HepG2 (cell line): ENCODE data around the gene PDIA5. TPM values are rescaled to one million over a fixed set of nuclear protein-coding genes. Genes with fewer than 3 reads are reported as not detected.

Source experiments
- ATAC-seq: fragments of 200-7000 bp; cut with Tn5 transposase; 3 replicates; pipeline ENCODE4 v1.9.1; 2020; ENCODE audit warnings: mild to moderate bottlenecking, moderate library complexity
- BruUV-seq: library from RNA; stranded (reverse); fragments of 400-500 nt; replicated peaks from 2 replicates; lab custom pipeline; 2021; lab: Mats Ljungman, UMichigan
- CTCF ChIA-PET: fragments of 300-600 bp; formaldehyde crosslinking; extraction: SDS; loops from one replicate; lab custom pipeline; 2021; ENCODE audit warnings: low total read pairs, inconsistent platforms, low intra/inter-chr PET ratio; lab: Yijun Ruan, JAX
- POLR2A ChIA-PET: fragments of 350-600 bp; sonication (Branson Sonifier 250); formaldehyde crosslinking; loops from one replicate; lab custom pipeline; 2020; ENCODE audit warnings: antibody characterized with exemption, inconsistent platforms; lab: Yijun Ruan, JAX
- DNase-seq: peaks from one replicate; pipeline ENCODE4 v3.0.0-alpha.2; 2015; ENCODE audit warnings: low spot score
- FAIRE-seq: peaks from 3 replicates; lab custom pipeline; 2011; peaks lifted over from hg19 to GRCh38; lab: Jason Lieb, UNC
- H2AFZ ChIP-seq: one replicate; pipeline ENCODE4 v1.6.1; 2011; ENCODE audit warnings: low read length, inconsistent platforms
- H3K27ac ChIP-seq: fragments of 300-600 bp; 3 replicates; pipeline ENCODE4 v1.8.0; 2011; ENCODE audit warnings: mixed run types, mild to moderate bottlenecking, mixed read lengths, low read length, inconsistent platforms; ENCODE audit not compliant: insufficient read depth; ENCODE audit errors: extremely low read length
- H3K27me3 ChIP-seq, 2 experiments: fragments of 200-600 bp in 1 of 2; 2 replicates in 1 of 2; 3 replicates in 1 of 2; pipeline versions ENCODE4 v1.6.0 to v1.8.0; 2011; ENCODE audit warnings: low read length in 2 of 2, mild to moderate bottlenecking in 2 of 2, moderate library complexity in 2 of 2, inconsistent platforms in 1 of 2; ENCODE audit not compliant: insufficient read depth in 2 of 2, control insufficient read depth in 1 of 2
- H3K36me3 ChIP-seq, 2 experiments: fragments of 200-600 bp in 1 of 2; replicated peaks in 1 of 2; 2 replicates in 1 of 2; 3 replicates in 1 of 2; pipeline versions ENCODE4 v1.5.1 to v1.8.0; 2011; ENCODE audit warnings: low read length in 2 of 2, inconsistent platforms in 1 of 2; ENCODE audit not compliant: insufficient read depth in 2 of 2, control insufficient read depth in 1 of 2
- H3K4me1 ChIP-seq: 2 replicates; pipeline ENCODE4 v1.5.1; 2012; ENCODE audit warnings: low read length, inconsistent platforms; ENCODE audit not compliant: insufficient read depth
- H3K4me2 ChIP-seq: 2 replicates; pipeline ENCODE4 v1.6.0; 2011; ENCODE audit warnings: low read depth, low read length, inconsistent platforms
- H3K4me3 ChIP-seq, 3 experiments: fragments of 200-600 bp in 1 of 3; sonication (generic), shearing (Covaris generic) in 1 of 3; replicated peaks in 1 of 3; 2 replicates each; pipeline ENCODE4 v1.5.1; 2011 to 2016; ENCODE audit warnings: low read length in 3 of 3, inconsistent platforms in 2 of 3, low read depth in 2 of 3, mild to moderate bottlenecking in 2 of 3, control low read depth in 1 of 3, mixed read lengths in 1 of 3; ENCODE audit not compliant: insufficient read depth in 1 of 3
- H3K79me2 ChIP-seq: one replicate; pipeline ENCODE4 v1.6.1; 2011; ENCODE audit warnings: low read length, inconsistent platforms; ENCODE audit not compliant: insufficient read depth
- H3K9ac ChIP-seq: 2 replicates; pipeline ENCODE4 v1.6.0; 2011; ENCODE audit warnings: mild to moderate bottlenecking, low read depth, low read length, inconsistent platforms; ENCODE audit not compliant: insufficient read depth
- H3K9me3 ChIP-seq: 2 replicates; pipeline ENCODE4 v1.5.1; 2012; ENCODE audit warnings: mild to moderate bottlenecking, low read length
- H4K20me1 ChIP-seq: 2 replicates; pipeline ENCODE4 v1.6.0; 2011; ENCODE audit warnings: inconsistent platforms, mild to moderate bottlenecking, low read length, moderate library complexity; ENCODE audit not compliant: insufficient read depth
- BHLHE40 ChIP-seq: IDR thresholded peaks from 2 replicates; pipeline ENCODE4 v1.6.1; 2011; ENCODE audit warnings: low read length, improper control_type of control experiment
- JDP2 ChIP-seq: sonication (generic); formaldehyde crosslinking; IDR thresholded peaks from 2 replicates; pipeline ENCODE4 v1.8.1; 2022; ENCODE audit warnings: missing genetic modification reagents, borderline replicate concordance
- NRL ChIP-seq: sonication (generic); formaldehyde crosslinking; IDR thresholded peaks from 2 replicates; pipeline ENCODE4 v1.5.0; 2020; ENCODE audit warnings: missing genetic modification reagents, mild to moderate bottlenecking, moderate library complexity, borderline replicate concordance
- REPIN1 ChIP-seq: sonication (generic); formaldehyde crosslinking; IDR thresholded peaks from 2 replicates; pipeline ENCODE4 v1.8.0; 2022; ENCODE audit warnings: missing genetic modification reagents, low read depth, mild to moderate bottlenecking, borderline replicate concordance
- U2AF1 ChIP-seq: fragments of 200-400 bp; formaldehyde crosslinking; optimal IDR thresholded peaks from 2 replicates; pipeline ENCODE3; 2017; ENCODE audit warnings: mild to moderate bottlenecking, low read depth, low read length
- ZBTB20 ChIP-seq: sonication (generic); formaldehyde crosslinking; IDR thresholded peaks from 2 replicates; pipeline ENCODE4 v1.8.1; 2023; ENCODE audit warnings: missing genetic modification reagents, low read depth, mild to moderate bottlenecking, borderline replicate concordance
- ZBTB25 ChIP-seq: IDR thresholded peaks from 2 replicates; pipeline ENCODE4 v1.6.1; 2018; ENCODE audit warnings: missing genetic modification reagents
- ZFP37 ChIP-seq: sonication (generic); formaldehyde crosslinking; IDR thresholded peaks from 2 replicates; pipeline ENCODE4 v1.4.0; 2020; ENCODE audit warnings: missing genetic modification reagents, borderline replicate concordance
- ZHX2 ChIP-seq, 2 experiments: sonication (generic) in 1 of 2; formaldehyde crosslinking in 1 of 2; IDR thresholded peaks; 2 replicates each; pipeline versions ENCODE4 v1.6.1 to v1.9.0; 2014 to 2022; ENCODE audit warnings: antibody characterized with exemption in 1 of 2, borderline replicate concordance in 1 of 2, inconsistent platforms in 1 of 2, low read depth in 1 of 2, missing genetic modification reagents in 1 of 2
- ZMYM2 ChIP-seq: sonication (generic); formaldehyde crosslinking; IDR thresholded peaks from 2 replicates; pipeline ENCODE4 v1.8.0; 2022; ENCODE audit warnings: mild to moderate bottlenecking, missing genetic modification reagents
- ZNF30 ChIP-seq: sonication (generic); formaldehyde crosslinking; IDR thresholded peaks from 2 replicates; pipeline ENCODE4 v1.5.0; 2020; ENCODE audit warnings: mild to moderate bottlenecking, missing genetic modification reagents
- ZNF382 ChIP-seq: sonication (generic); formaldehyde crosslinking; IDR thresholded peaks from 2 replicates; pipeline ENCODE4 v1.5.0; 2020; ENCODE audit warnings: missing genetic modification reagents, mild to moderate bottlenecking, borderline replicate concordance
- ZNF557 ChIP-seq: sonication (generic); formaldehyde crosslinking; IDR thresholded peaks from 2 replicates; pipeline ENCODE4 v1.4.0; 2020; ENCODE audit warnings: missing genetic modification reagents
- ZZZ3 ChIP-seq: sonication (generic); formaldehyde crosslinking; IDR thresholded peaks from 2 replicates; pipeline ENCODE4 v1.4.0; 2020; ENCODE audit warnings: missing genetic modification reagents, mild to moderate bottlenecking, borderline replicate concordance
- WGBS: methylation state at CpG from one replicate; pipeline ENCODE4 v1.1.6; 2017; ENCODE audit warnings: low lambda C conversion rate; 5-methylcytosine and 5-hydroxymethylcytosine counted together
- in situ Hi-C: cut with HindIII; loops from 2 replicates; pipeline ENCODE4 v1.10.0; 2017; ENCODE audit warnings: low pct_unique_long_range_greater_than_20kb; ENCODE audit not compliant: extremely low pct_ligation_motif_present
- intact Hi-C: fragments of 100-400 bp; cut with micrococcal nuclease; formaldehyde crosslinking; loops from one replicate; pipeline ENCODE4 v1.10.0; 2022; ENCODE audit not compliant: unreplicated experiment
- polyA plus RNA-seq, 8 experiments: library from polyadenylated mRNA; depleted of rRNA in 3 of 8; stranded (reverse) in 7 of 8; unstranded in 1 of 8; fragments of >200 nt; fragmentation: Illumina TruSeq in 4 of 8; extraction: Trizol in 4 of 8; gene quantifications; 2 replicates each; pipeline versions ENCODE4 v1.2.1 to v1.2.3, GENCODE V29; 2011 to 2016; ENCODE audit warnings: low read depth in 4 of 8, missing spikeins in 1 of 8, mixed read lengths in 1 of 8; ENCODE audit not compliant: insufficient read depth in 1 of 8
- total RNA-seq, 5 experiments: library from RNA; depleted of rRNA; stranded (reverse); fragments of >200 nt; fragmentation: Illumina TruSeq; extraction: Trizol; gene quantifications; 2 replicates each; pipeline ENCODE4 v1.2.3, GENCODE V29; 2016; ENCODE audit warnings: low read depth in 1 of 5

Gene PDIA5
- total and polyA plus RNA-seq, 2 of the 13 experiments (the other 11 are each of a cell fraction or from before 2014, with no cell fraction given), result 51.3 to 74.3 TPM

GRCh38 chr3:123110282-123110975 is 43.6 kb downstream of the PDIA5 start (continued):
- no peak for TF ChIP-seq ZBTB25 (CRISPR knock-in tag)
- no peak for TF ChIP-seq ZBTB20 (CRISPR knock-in tag)
- TF ChIP-seq, all 625 proteins: peak for 0

- FAIRE-seq (no peak), DNase-seq (no peak), ATAC-seq (no peak)
- Histone ChIP-seq H4K20me1 (no peaks in the 10 kb centered on the region), H3K4me2 (no peak overlapping the region), H3K4me1 (no peaks in the 10 kb centered on the region), H3K79me2 (no peaks in the 10 kb centered on the region), H3K9me3 (no peaks in the 10 kb centered on the region), H3K9ac (no peak overlapping the region), H3K36me3 (peaks cover 24 to 86% of the 10 kb centered on the region in 2 experiments), H3K27ac (no peak overlapping the region), H2AFZ (no peak overlapping the region), H3K4me3 (no peak overlapping the region), H3K27me3 (no peaks in the 10 kb centered on the region)
- intact Hi-C loops (no loop called here), in situ Hi-C loops (no loop called here)
- no peak for TF ChIP-seq ZNF30
- TF ChIP-seq U2AF1, result no peak
- TF ChIP-seq ZNF382 (CRISPR knock-in tag), result no peak
- TF ChIP-seq ZFP37 (CRISPR knock-in tag), result no peak
- no peak for TF ChIP-seq REPIN1
- TF ChIP-seq ZMYM2 (CRISPR knock-in tag), result no peak
- TF ChIP-seq JDP2, result no peak
- no peak for TF ChIP-seq ZZZ3 (CRISPR knock-in tag)
- no peak for TF ChIP-seq NRL (CRISPR knock-in tag)
- TF ChIP-seq ZNF557 (CRISPR knock-in tag), result no peak
- TF ChIP-seq ZHX2 (IDR thresholded peaks at IDR 0.05; ENCODE audit: low read depth), result no peak
- no peak for TF ChIP-seq ZHX2 (CRISPR knock-in tag; IDR thresholded peaks at IDR 0.05; ENCODE audit: borderline replicate concordance)
- TF ChIP-seq BHLHE40, result no peak
- ChIA-PET POLR2A (no interaction called here), CTCF (no interaction called here)
- WGBS, result 96% methylated on average over 11 of the region's 11 CpGs
- no TSS peak for BruUV-seq
These were observed 44.3 kb downstream of the PDIA5 start for GRCh38 chr3:123110976-123111615.
